Lower leg skin (tissue), 3 donors: ENCODE data around the gene ASS1.

Source experiments
- POLR2A ChIP-seq, 2 donors: fragments of 450-650 bp; IDR thresholded peaks; one replicate each; pipeline ENCODE4 v1.6.1; 2016 to 2017; ENCODE audit warnings: antibody characterized with exemption in 2 of 2, mild to moderate bottlenecking in 1 of 2, moderate library complexity in 1 of 2
- TF ChIP-seq, protein P1 (sequence below), 3 donors: fragments of 450-650 bp; IDR thresholded peaks; one replicate each; pipeline ENCODE4 v1.5.1; 2016; ENCODE audit warnings: antibody characterized with exemption in 3 of 3, mild to moderate bottlenecking in 3 of 3, moderate library complexity in 2 of 3

DNA sequence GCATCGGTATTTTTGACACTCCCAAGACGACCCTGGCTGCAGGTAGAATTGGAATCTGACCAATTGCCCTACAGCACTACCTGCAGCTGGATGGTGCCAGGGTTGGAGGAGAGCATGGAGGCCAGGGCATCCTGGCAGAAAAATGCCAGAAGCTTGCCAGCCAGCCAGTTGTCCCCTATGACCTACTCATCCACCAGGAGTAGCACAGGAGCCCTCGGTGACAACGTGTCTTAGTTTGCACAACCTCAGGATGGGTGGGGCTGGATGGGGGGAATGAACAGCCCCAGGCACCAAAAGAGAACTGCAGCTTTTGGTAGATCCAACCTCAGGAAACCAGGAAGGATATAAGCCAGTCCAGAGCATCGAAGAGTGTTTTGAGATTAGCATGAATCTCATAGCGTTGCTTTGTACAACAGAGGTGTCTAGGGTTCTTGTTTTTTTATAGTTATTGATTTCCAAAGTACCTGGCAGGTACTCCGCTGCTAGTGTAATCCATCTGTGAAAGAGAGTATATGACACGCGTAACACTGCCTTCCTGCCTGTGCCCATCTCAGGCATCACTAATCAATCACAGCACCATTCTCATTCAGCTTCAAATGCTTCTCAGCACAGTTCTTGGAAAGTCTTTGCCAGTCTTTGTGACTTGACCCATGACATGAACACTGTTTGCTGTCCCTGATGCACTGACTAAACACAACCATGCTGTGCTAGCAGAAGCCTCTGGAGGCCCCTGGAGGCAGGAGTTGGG is 36.7 kb upstream of the ASS1 start:
- no peak for TF ChIP-seq POLR2A (IDR thresholded peaks at IDR 0.05)
- TF ChIP-seq, protein P1, sequence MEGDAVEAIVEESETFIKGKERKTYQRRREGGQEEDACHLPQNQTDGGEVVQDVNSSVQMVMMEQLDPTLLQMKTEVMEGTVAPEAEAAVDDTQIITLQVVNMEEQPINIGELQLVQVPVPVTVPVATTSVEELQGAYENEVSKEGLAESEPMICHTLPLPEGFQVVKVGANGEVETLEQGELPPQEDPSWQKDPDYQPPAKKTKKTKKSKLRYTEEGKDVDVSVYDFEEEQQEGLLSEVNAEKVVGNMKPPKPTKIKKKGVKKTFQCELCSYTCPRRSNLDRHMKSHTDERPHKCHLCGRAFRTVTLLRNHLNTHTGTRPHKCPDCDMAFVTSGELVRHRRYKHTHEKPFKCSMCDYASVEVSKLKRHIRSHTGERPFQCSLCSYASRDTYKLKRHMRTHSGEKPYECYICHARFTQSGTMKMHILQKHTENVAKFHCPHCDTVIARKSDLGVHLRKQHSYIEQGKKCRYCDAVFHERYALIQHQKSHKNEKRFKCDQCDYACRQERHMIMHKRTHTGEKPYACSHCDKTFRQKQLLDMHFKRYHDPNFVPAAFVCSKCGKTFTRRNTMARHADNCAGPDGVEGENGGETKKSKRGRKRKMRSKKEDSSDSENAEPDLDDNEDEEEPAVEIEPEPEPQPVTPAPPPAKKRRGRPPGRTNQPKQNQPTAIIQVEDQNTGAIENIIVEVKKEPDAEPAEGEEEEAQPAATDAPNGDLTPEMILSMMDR (IDR thresholded peaks at IDR 0.05): no peak
